Type B pancreatic cell (in vitro differentiated cells): ENCODE results near the gene KIF1A. TPM values are rescaled to one million over a fixed set of nuclear protein-coding genes. Genes with fewer than 3 reads are reported as not detected.
A peak's percentile ranks its signal among the peaks of the same experiment; 100 is the strongest.

Experiments used
- DNase-seq: peaks from one replicate; pipeline ENCODE4 v3.0.0; 2021; ENCODE audit warnings: mixed read lengths; ENCODE audit not compliant: unreplicated experiment; ENCODE audit errors: extremely low spot score
- H3K27ac Mint-ChIP-seq: 2 replicates; pipeline ENCODE4 v1.8.0; 2021; ENCODE audit warnings: mild to moderate bottlenecking, mixed read lengths
- H3K27me3 Mint-ChIP-seq: 2 replicates; pipeline ENCODE4 v1.8.0; 2021; ENCODE audit warnings: mixed read lengths
- H3K36me3 Mint-ChIP-seq: 2 replicates; pipeline ENCODE4 v1.8.0; 2021; ENCODE audit warnings: mixed read lengths
- H3K4me1 Mint-ChIP-seq: one replicate; pipeline ENCODE4 v1.8.0; 2021; ENCODE audit warnings: mixed read lengths; ENCODE audit not compliant: unreplicated experiment
- H3K4me3 Mint-ChIP-seq: 2 replicates; pipeline ENCODE4 v1.8.0; 2021; ENCODE audit warnings: mild to moderate bottlenecking, mixed read lengths
- H3K9me3 Mint-ChIP-seq: 2 replicates; pipeline ENCODE4 v1.8.0; 2021; ENCODE audit warnings: mixed read lengths
- CTCF ChIP-seq: fragments of 200-600 bp; sonication (generic); conservative IDR thresholded peaks from 2 replicates; pipeline ENCODE4 v1.5.0; 2021; ENCODE audit warnings: antibody characterized with exemption, mild to moderate bottlenecking
- total RNA-seq: library from RNA; stranded (reverse); gene quantifications from 2 replicates; pipeline ENCODE4 v1.2.1, GENCODE V29; 2021; ENCODE audit warnings: low replicate concordance

Gene KIF1A
- total RNA-seq, 1 donor from 2014 or later, result 78.4 TPM

- TF ChIP-seq CTCF, result no peak
- peaks cover 5% of the 10 kb centered on the region for H3K4me1 Mint-ChIP-seq
- peak overlapping the region; percentile 86 for H3K4me3 Mint-ChIP-seq
- H3K27ac Mint-ChIP-seq, result peak overlapping the region; percentile 78
- DNase-seq, result peak; percentile 70
- H3K36me3 Mint-ChIP-seq, result peaks cover 12% of the 10 kb centered on the region
- H3K27me3 Mint-ChIP-seq, result peaks cover 37% of the 10 kb centered on the region
- peaks cover 9% of the 10 kb centered on the region for H3K9me3 Mint-ChIP-seq
Observed at GRCh38 chr2:240818293-240819125, 1.5 kb downstream of the KIF1A start.

GRCh38 chr2:240817496-240818292, 2.3 kb downstream of the KIF1A start:
- Mint-ChIP-seq H3K36me3 (peaks cover 12% of the 10 kb centered on the region), H3K27me3 (peaks cover 29% of the 10 kb centered on the region)
- DNase-seq, result peak; percentile 70

DNA sequence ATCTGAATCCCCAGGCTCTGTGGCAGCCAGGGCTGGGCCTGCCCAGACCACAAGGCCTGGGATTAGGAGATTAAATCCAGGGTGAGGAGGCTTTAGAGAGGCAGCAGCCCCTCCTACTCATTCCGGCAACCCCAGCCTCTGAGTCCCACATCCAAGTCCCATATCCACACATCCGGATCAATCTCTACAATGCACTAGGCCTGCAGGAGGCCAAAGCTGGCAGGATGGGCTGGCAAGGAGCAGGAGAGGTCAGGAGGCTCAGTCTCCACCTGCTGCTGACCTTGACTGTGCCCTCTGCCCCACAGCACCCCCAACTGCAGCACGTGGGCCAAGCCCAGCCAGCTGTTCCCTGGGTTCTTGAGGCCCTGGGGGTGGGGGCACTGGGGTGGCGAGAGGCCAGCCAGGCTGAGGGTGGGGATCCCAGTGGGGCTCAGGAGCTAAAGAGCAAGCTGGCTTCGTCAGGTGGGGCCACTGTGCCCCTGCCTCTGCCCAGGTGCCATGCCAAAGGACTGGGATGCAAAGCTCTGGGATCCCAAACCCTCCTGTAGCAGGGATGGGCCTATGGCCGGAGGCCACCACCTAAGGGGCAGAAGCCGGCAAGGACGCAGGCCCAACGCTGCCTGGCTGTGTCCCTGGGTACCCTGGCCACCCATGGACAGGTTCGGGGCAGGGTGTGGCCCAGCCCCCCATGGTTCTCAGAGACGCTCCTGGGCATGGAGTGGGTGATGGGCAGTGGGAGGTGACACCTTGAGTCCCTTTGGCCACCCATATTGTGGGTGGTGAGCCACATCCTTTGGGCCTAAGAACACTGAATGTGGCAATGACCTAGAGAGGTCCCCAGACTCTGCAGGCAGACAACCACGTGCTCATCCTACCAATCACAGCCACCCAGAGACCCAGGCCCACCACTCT, 3.2 kb downstream of the KIF1A start:
- peak overlapping the region; percentile 14 for H3K4me3 Mint-ChIP-seq

More at GRCh38 chr2:240817496-240818292, 2.3 kb downstream of the KIF1A start:
- Mint-ChIP-seq H3K4me1 (peaks cover 5% of the 10 kb centered on the region), H3K27ac (no peak overlapping the region), H3K4me3 (peak overlapping the region; percentile 86), H3K9me3 (peaks cover 9% of the 10 kb centered on the region)
- no peak for TF ChIP-seq CTCF

DNA sequence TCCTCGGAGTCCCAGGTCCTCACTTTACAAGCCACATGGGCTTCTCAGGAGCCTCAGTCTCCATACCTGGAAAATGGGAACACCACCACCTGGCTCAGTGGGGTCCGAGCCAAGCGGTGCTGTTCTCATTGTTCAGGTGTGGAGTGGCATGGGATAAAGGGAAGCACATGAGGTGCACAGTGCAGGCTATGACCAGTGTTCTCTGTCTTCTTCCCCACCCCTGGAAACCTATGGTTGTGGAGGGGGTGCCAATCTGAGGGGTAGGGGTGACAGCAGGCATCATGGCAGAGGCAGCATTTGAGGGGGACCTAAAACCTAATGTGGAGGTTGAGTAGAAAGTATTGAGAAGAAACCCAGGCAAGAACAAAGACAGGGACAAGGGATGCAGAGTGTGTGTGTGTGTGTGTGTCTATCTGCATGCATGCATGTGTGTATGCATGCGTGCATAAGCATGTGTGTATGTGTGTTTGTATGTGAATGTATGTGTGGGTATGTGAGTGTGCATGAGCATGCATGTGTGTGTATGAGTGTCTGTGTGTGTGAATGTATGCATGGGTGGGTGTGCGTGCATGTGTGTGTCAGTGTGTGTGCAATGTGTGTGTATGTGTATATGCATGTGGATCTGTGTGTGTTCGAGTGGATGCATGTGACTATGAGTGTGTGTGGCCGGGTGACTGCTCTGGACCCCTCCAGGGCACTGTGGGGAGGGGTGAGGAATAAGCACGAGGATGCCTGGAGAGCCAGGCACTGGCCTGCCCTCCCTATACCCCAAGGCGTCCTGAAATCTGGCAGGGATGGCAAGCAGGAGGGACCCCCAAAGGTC, 4.0 kb downstream of the KIF1A start:
- Mint-ChIP-seq H3K27me3 (peaks cover 12% of the 10 kb centered on the region), H3K27ac (peak overlapping the region; percentile 17), H3K36me3 (peaks cover 17% of the 10 kb centered on the region), H3K4me3 (peak overlapping the region; percentile 72), H3K4me1 (no peaks in the 10 kb centered on the region), H3K9me3 (peaks cover 9% of the 10 kb centered on the region)
- DNase-seq, result peak; percentile 53
- TF ChIP-seq CTCF, result no peak

More for the DNA sequence above, 3.2 kb downstream of the KIF1A start:
- Mint-ChIP-seq H3K36me3 (peaks cover 12% of the 10 kb centered on the region), H3K27me3 (peaks cover 21% of the 10 kb centered on the region), H3K9me3 (peaks cover 9% of the 10 kb centered on the region), H3K27ac (peak overlapping the region; percentile 17), H3K4me1 (peaks cover 5% of the 10 kb centered on the region)
- no peak for TF ChIP-seq CTCF
- DNase-seq, result peak; percentile 62
